Endothelial cell of coronary artery (primary cell): ENCODE data around the gene SELP. TPM values are rescaled to one million over a fixed set of nuclear protein-coding genes. Genes with fewer than 3 reads are reported as not detected.

Experiments
- total RNA-seq: library from RNA; depleted of rRNA; stranded (reverse); fragments of >200 nt; gene quantifications from 2 replicates; pipeline ENCODE4 v1.2.3, GENCODE V29; 2014

SELP gene
- total RNA-seq = 0.47 and 4.1 TPM in 2 replicates

GRCh38 chr1:169630006-169630405, at the start of gene SELP:
Gene SELP (minus strand): TSS chr1:169630124. CDS start chr1:169630074, 50 bp downstream.

DNA sequence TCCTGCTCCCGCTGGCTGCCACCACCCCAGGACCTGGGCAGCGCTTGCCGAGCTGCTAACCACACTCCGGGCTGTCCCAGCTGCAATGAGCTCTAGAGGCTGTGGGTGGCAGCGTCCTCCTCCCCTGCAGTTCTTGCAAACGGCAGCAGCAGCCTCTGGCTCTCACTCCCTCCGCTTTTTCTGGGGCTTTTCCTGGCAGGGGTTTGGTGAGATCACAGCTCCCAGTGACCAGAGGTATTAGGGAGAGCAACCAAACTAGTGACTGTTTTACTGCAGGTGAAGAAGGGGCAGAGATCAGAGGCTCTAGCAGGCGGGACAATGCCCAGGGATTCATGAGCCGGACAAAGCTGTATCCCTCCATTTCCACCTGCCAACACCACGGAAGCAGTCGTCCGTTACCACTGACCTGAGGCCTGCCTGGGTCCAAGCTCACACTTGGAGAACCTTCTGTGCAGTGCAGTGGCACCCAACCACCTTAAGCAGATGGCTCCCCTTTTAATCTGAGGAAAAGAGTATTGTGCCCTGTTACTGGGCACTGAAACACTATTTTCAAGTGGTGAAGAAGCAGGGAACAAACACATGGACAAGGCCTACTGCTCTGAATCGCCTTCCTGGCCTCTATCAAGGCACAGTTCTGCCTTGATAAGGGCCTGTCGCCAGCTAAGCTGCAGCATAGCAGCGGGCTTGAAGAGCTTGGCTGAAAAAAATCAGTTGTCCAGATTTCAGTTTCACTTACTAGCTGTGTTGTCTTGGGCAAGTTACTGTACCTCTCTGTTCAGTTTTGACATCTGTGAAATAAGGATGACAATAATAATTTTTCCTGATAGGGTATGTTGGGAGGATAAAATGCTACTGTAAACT, 43.3 kb downstream of the SELP start, which contains the start of gene F5:
TSS of gene F5 (minus strand) at position 87 of the 861 bp plus-strand sequence. CDS start 95 bp downstream, outside the sequence.

Other genes with a start within 250 kb of the SELP start
- 0.09 TPM in 2 replicates for gene CCDC181, start 202.7 kb downstream of the SELP start, total RNA-seq
- gene SLC19A2, start 144.2 kb downstream of the SELP start, total RNA-seq = 6.0 and 8.5 TPM in 2 replicates
- under 0.01 TPM in 1 of 2 replicates, not detected in the other for gene F5, start 43.6 kb downstream of the SELP start, total RNA-seq
- 0.56 and 2.1 TPM in 2 replicates for gene SELL, start 81.5 kb upstream of the SELP start, total RNA-seq
- gene SELE, start 104.0 kb upstream of the SELP start, total RNA-seq = 3.2 and 5.4 TPM in 2 replicates
- gene METTL18, start 164.8 kb upstream of the SELP start, total RNA-seq = 5.6 and 6.7 TPM in 2 replicates